Spleen (tissue), 11 donors: ENCODE measurements around the gene PCDHB3. TPM values are rescaled to one million over a fixed set of nuclear protein-coding genes. Genes with fewer than 3 reads are reported as not detected.
"Not testable (repeated sequence)": the region's sequence is repeated elsewhere in the genome, so short reads cannot be mapped to it uniquely, and the experiment has no call there.

ENCODE experiments used
- DNase-seq: peaks from one replicate; pipeline ENCODE4 v3.0.0-alpha.2; 2020
- H3K27ac ChIP-seq, 8 donors: fragments of 200-600 bp; sonication (generic) in 7 of 8; 1 replicate in 4 of 8; 2 replicates in 4 of 8; pipeline versions ENCODE4 v1.5.0 to v1.8.0; 2016 to 2021; ENCODE audit warnings: inconsistent platforms in 4 of 8, mild to moderate bottlenecking in 4 of 8, moderate library complexity in 1 of 8
- H3K27me3 ChIP-seq, 7 donors: fragments of 200-600 bp; sonication (generic) in 6 of 7; replicated peaks in 1 of 7; 1 replicate in 4 of 7; 2 replicates in 3 of 7; pipeline versions ENCODE4 v1.5.0 to v1.8.0; 2016 to 2021; ENCODE audit warnings: inconsistent platforms in 3 of 7, mild to moderate bottlenecking in 1 of 7
- H3K36me3 ChIP-seq, 6 donors: fragments of 200-600 bp; sonication (generic) in 5 of 6; 1 replicate in 4 of 6; 2 replicates in 2 of 6; pipeline versions ENCODE4 v1.5.0 to v1.8.0; 2016 to 2021; ENCODE audit warnings: inconsistent platforms in 2 of 6
- H3K4me1 ChIP-seq, 6 donors: fragments of 200-600 bp; sonication (generic) in 5 of 6; 1 replicate in 3 of 6; 2 replicates in 3 of 6; pipeline versions ENCODE4 v1.5.0 to v1.8.0; 2016 to 2021; ENCODE audit warnings: inconsistent platforms in 3 of 6
- H3K4me3 ChIP-seq, 8 donors: fragments of 200-600 bp; sonication (generic) in 7 of 8; 1 replicate in 4 of 8; 2 replicates in 4 of 8; pipeline versions ENCODE4 v1.5.0 to v1.8.0; 2016 to 2021; ENCODE audit warnings: inconsistent platforms in 4 of 8, mild to moderate bottlenecking in 4 of 8, moderate library complexity in 2 of 8
- H3K9me3 ChIP-seq, 8 donors: fragments of 200-600 bp; sonication (generic) in 7 of 8; 1 replicate in 4 of 8; 2 replicates in 4 of 8; pipeline versions ENCODE4 v1.5.0 to v1.8.0; 2016 to 2021; ENCODE audit warnings: inconsistent platforms in 4 of 8
- CTCF ChIP-seq, 11 experiments: fragments of 200-600 bp in 7 of 11; fragments of 450-650 bp in 4 of 11; sonication (generic) in 4 of 11; IDR thresholded peaks in 8 of 11; conservative IDR thresholded peaks in 3 of 11; 1 replicate in 7 of 11; 2 replicates in 4 of 11; pipeline versions ENCODE4 v1.4.0 to v1.8.0; 2016 to 2021; ENCODE audit warnings: antibody characterized with exemption in 11 of 11, inconsistent platforms in 4 of 11, mild to moderate bottlenecking in 1 of 11
- POLR2A ChIP-seq, 3 donors: fragments of 450-650 bp; IDR thresholded peaks; one replicate each; pipeline ENCODE4 v1.5.1; 2017; ENCODE audit warnings: antibody characterized with exemption in 3 of 3, mild to moderate bottlenecking in 1 of 3
- POLR2AphosphoS5 ChIP-seq, 3 donors: sonication (generic); formaldehyde crosslinking; IDR thresholded peaks; one replicate each; pipeline ENCODE4 v1.5.1; 2017; ENCODE audit warnings: antibody characterized with exemption in 3 of 3
- whole genome bisulfite sequencing, 5 donors: extraction: QIAGEN DNeasy Blood & Tissue Kit in 3 of 5; methylation state at CpG; one replicate each; pipeline versions ENCODE4 v1.1.5 to v1.1.7; 2013 to 2018; 5-methylcytosine and 5-hydroxymethylcytosine counted together
- intact Hi-C: fragments of 100-400 bp; cut with DNase I; formaldehyde crosslinking; loops from one replicate; pipeline ENCODE4 v1.15.0; 2023; ENCODE audit warnings: low total_unique reads
- polyA plus RNA-seq, 3 donors: library from polyadenylated mRNA; stranded (reverse); fragments of 200-250 nt; gene quantifications; one replicate each; pipeline ENCODE4 v1.2.1, GENCODE V29; 2013
- total RNA-seq, 7 donors: library from RNA; depleted of rRNA in 3 of 7; stranded (reverse); fragments of >200 nt in 3 of 7; fragmentation: NEBNext Ultra II Directional in 4 of 7; extraction: Animal tissue kit (Norgen Biotek cat#: 25700) in 4 of 7; gene quantifications; one replicate each; pipeline versions ENCODE4 v1.1.0 to v1.2.1, GENCODE V29; 2016 to 2021
- donor health status: healthy with polysubstance abuse.
- donor health status: DM: no; HTN: no; CAD: no; lungs with moderate emphysema.
- donor health status: DM: no; HTN: no; CAD: no.
- donor health status: Bipolar disorder and iron deficiency.
- donor health status: healthy.
- donor health status: DM: no; HTN: no; CAD: no.
- donor health status: DM: yes; HTN: yes; CAD: no.

The PCDHB3 gene
- total and polyA plus RNA-seq, 10 donors = 0.08 to 3.1 (median 0.97) TPM; not detected in 1

- H3K27ac ChIP-seq = no peak overlapping the region
- no peaks in the 10 kb centered on the region for H3K4me1 ChIP-seq
- WGBS, 5 donors = 36 to 48% (median 47%) methylated on average over 22 to 33 of the region's 33 CpGs
- H3K9me3 ChIP-seq = peaks cover 0 to 89% (median 55%) of the 10 kb centered on the region in 8 donors
- intact Hi-C loops = no loop called here
- H3K4me3 ChIP-seq = peak overlapping the region in 1 of 8 donors; percentile 12
- H3K36me3 ChIP-seq = no peaks in the 10 kb centered on the region
- H3K27me3 ChIP-seq = peaks cover 0 to 62% (median 0%) of the 10 kb centered on the region in 7 donors
- no peak for TF ChIP-seq CTCF (IDR thresholded peaks at IDR 0.05 in 8 of 11, conservative IDR thresholded peaks at IDR 0.05 in 3 of 11)
- no peak for TF ChIP-seq POLR2A (IDR thresholded peaks at IDR 0.05)
- TF ChIP-seq POLR2AphosphoS5 (IDR thresholded peaks at IDR 0.05) = no peak
- no peak for DNase-seq
These were observed 50.1 kb downstream of the PCDHB3 start for GRCh38 chr5:141150224-141150992.

GRCh38 chr5:141150993-141151325 lies 50.7 kb downstream of the PCDHB3 start:
- Histone ChIP-seq H3K36me3 (no peaks in the 10 kb centered on the region), H3K9me3 (peaks cover 0 to 89% (median 59%) of the 10 kb centered on the region in 8 donors), H3K4me3 (no peak overlapping the region), H3K27me3 (peaks cover 0 to 62% (median 0%) of the 10 kb centered on the region in 7 donors), H3K4me1 (no peaks in the 10 kb centered on the region), H3K27ac (no peak overlapping the region)
- intact Hi-C loops = no loop called here
- 31 to 48% (median 42%) methylated on average over 13 of the region's 13 CpGs for WGBS, 5 donors
- no peak for DNase-seq
- TF ChIP-seq POLR2AphosphoS5 (IDR thresholded peaks at IDR 0.05) (no peak), CTCF (IDR thresholded peaks at IDR 0.05 in 8 of 11, conservative IDR thresholded peaks at IDR 0.05 in 3 of 11) (no peak), POLR2A (IDR thresholded peaks at IDR 0.05) (no peak)

- H3K4me1 ChIP-seq, intact Hi-C loops, DNase-seq, H3K27ac ChIP-seq, H3K4me3 ChIP-seq, H3K36me3 ChIP-seq: not testable (repeated sequence)
- 27 to 52% (median 42%) methylated on average over 15 to 39 of the region's 41 CpGs for WGBS, 5 donors
- Histone ChIP-seq H3K9me3 (peaks cover 0 to 96% (median 63%) of the 10 kb centered on the region in 8 donors), H3K27me3 (peaks cover 0 to 65% (median 5%) of the 10 kb centered on the region in 7 donors)
These were observed 51.4 kb downstream of the PCDHB3 start for GRCh38 chr5:141151632-141152031.

- H3K4me3 ChIP-seq, H3K4me1 ChIP-seq, H3K27ac ChIP-seq, DNase-seq, intact Hi-C loops, H3K36me3 ChIP-seq: not testable (repeated sequence)
- peaks cover 0 to 98% (median 67%) of the 10 kb centered on the region in 8 donors for H3K9me3 ChIP-seq
- WGBS, 5 donors = 28 to 55% (median 34%) methylated on average over 9 to 36 of the region's 36 CpGs
- H3K27me3 ChIP-seq = peaks cover 0 to 69% (median 7%) of the 10 kb centered on the region in 7 donors
These were observed 51.8 kb downstream of the PCDHB3 start for GRCh38 chr5:141152096-141152495.

Other genes with a start within 250 kb of the PCDHB3 start
- 1 to 10 TPM in 3 of 7 donors, under 1 TPM in 4; 0.34 to 1.4 (median 0.60) TPM for gene PCDHA10, start 244.6 kb upstream of the PCDHB3 start, total RNA-seq
- gene PCDHA10, start 244.6 kb upstream of the PCDHB3 start, polyA plus RNA-seq = under 1 TPM in 2 of 3 donors, not detected in 1; 0.02 to 0.03 TPM
- under 1 TPM in 6 of 7 donors, not detected in 1; 0.11 to 0.79 (median 0.31) TPM for gene PCDHA11, start 231.5 kb upstream of the PCDHB3 start, total RNA-seq
- not detected for gene PCDHA11, start 231.5 kb upstream of the PCDHB3 start, polyA plus RNA-seq
- under 1 TPM in 4 of 7 donors, not detected in 3; 0.17 to 0.79 (median 0.32) TPM for gene PCDHA12, start 225.2 kb upstream of the PCDHB3 start, total RNA-seq
- under 1 TPM in 1 of 3 donors, not detected in 2; 0.06 TPM for gene PCDHA12, start 225.2 kb upstream of the PCDHB3 start, polyA plus RNA-seq
- gene PCDHA13, start 218.3 kb upstream of the PCDHB3 start, total RNA-seq = under 1 TPM in 5 of 7 donors, not detected in 2; 0.22 to 0.79 (median 0.46) TPM
- under 1 TPM in 2 of 3 donors, not detected in 1; 0.20 to 0.21 TPM for gene PCDHA13, start 218.3 kb upstream of the PCDHB3 start, polyA plus RNA-seq
- 1 to 10 TPM in 2 of 7 donors, under 1 TPM in 5; 0.13 to 1.2 (median 0.41) TPM for gene PCDHAC1, start 174.2 kb upstream of the PCDHB3 start, total RNA-seq
- under 1 TPM; 0.17 to 0.35 (median 0.23) TPM for gene PCDHAC1, start 174.2 kb upstream of the PCDHB3 start, polyA plus RNA-seq
- gene PCDHAC2, start 134.0 kb upstream of the PCDHB3 start, total RNA-seq = 1 to 10 TPM; 1.5 to 7.9 (median 3.9) TPM
- under 1 TPM; 0.15 to 0.26 (median 0.17) TPM for gene PCDHAC2, start 134.0 kb upstream of the PCDHB3 start, polyA plus RNA-seq
- gene PCDHB1, start 49.1 kb upstream of the PCDHB3 start, total RNA-seq = not detected
- not detected for gene PCDHB1, start 49.1 kb upstream of the PCDHB3 start, polyA plus RNA-seq
- 1 to 10 TPM in 6 of 7 donors, under 1 TPM in 1; 0.98 to 2.0 (median 1.5) TPM for gene PCDHB2, start 5.9 kb upstream of the PCDHB3 start, total RNA-seq
- under 1 TPM; 0.12 to 0.29 (median 0.13) TPM for gene PCDHB2, start 5.9 kb upstream of the PCDHB3 start, polyA plus RNA-seq
- gene PCDHB4, start 21.3 kb downstream of the PCDHB3 start, total RNA-seq = 1 to 10 TPM in 5 of 7 donors, under 1 TPM in 2; 0.77 to 2.6 (median 1.6) TPM
- under 1 TPM; 0.09 to 0.32 (median 0.24) TPM for gene PCDHB4, start 21.3 kb downstream of the PCDHB3 start, polyA plus RNA-seq
- gene PCDHB5, start 34.7 kb downstream of the PCDHB3 start, total RNA-seq = 1 to 10 TPM in 6 of 7 donors, under 1 TPM in 1; 0.81 to 3.4 (median 1.6) TPM
- under 1 TPM; 0.20 to 0.33 (median 0.32) TPM for gene PCDHB5, start 34.7 kb downstream of the PCDHB3 start, polyA plus RNA-seq
- gene PCDHB6, start 49.6 kb downstream of the PCDHB3 start, total RNA-seq = 1 to 10 TPM in 2 of 7 donors, under 1 TPM in 5; 0.20 to 1.1 (median 0.66) TPM
- gene PCDHB6, start 49.6 kb downstream of the PCDHB3 start, polyA plus RNA-seq = under 1 TPM; 0.02 to 0.13 (median 0.07) TPM
- gene PCDHB7, start 72.2 kb downstream of the PCDHB3 start, total RNA-seq = 1 to 10 TPM in 4 of 7 donors, under 1 TPM in 3; 0.51 to 1.6 (median 1.3) TPM
- gene PCDHB7, start 72.2 kb downstream of the PCDHB3 start, polyA plus RNA-seq = under 1 TPM in 2 of 3 donors, not detected in 1; 0.08 to 0.16 TPM
- 1 to 10 TPM in 3 of 7 donors, under 1 TPM in 3, not detected in 1; 0.51 to 1.8 (median 1.0) TPM for gene PCDHB8, start 77.3 kb downstream of the PCDHB3 start, total RNA-seq
- gene PCDHB8, start 77.3 kb downstream of the PCDHB3 start, polyA plus RNA-seq = under 1 TPM in 2 of 3 donors, not detected in 1; 0.03 to 0.10 TPM
- gene PCDHB16, start 81.9 kb downstream of the PCDHB3 start, total RNA-seq = 1 to 10 TPM in 6 of 7 donors, under 1 TPM in 1; 0.54 to 2.1 (median 1.9) TPM
- gene PCDHB16, start 81.9 kb downstream of the PCDHB3 start, polyA plus RNA-seq = under 1 TPM; 0.04 to 0.19 (median 0.14) TPM
- 1 to 10 TPM in 5 of 7 donors, under 1 TPM in 2; 0.40 to 4.9 (median 1.5) TPM for gene PCDHB9, start 86.7 kb downstream of the PCDHB3 start, total RNA-seq
- under 1 TPM; 0.06 to 0.19 (median 0.09) TPM for gene PCDHB9, start 86.7 kb downstream of the PCDHB3 start, polyA plus RNA-seq
- 1 to 10 TPM in 4 of 7 donors, under 1 TPM in 3; 0.74 to 2.7 (median 1.4) TPM for gene PCDHB10, start 91.9 kb downstream of the PCDHB3 start, total RNA-seq
- under 1 TPM; 0.09 to 0.26 (median 0.15) TPM for gene PCDHB10, start 91.9 kb downstream of the PCDHB3 start, polyA plus RNA-seq
- gene PCDHB11, start 99.2 kb downstream of the PCDHB3 start, total RNA-seq = 1 to 10 TPM in 5 of 7 donors, under 1 TPM in 2; 0.68 to 3.4 (median 1.2) TPM
- under 1 TPM; 0.07 to 0.19 (median 0.14) TPM for gene PCDHB11, start 99.2 kb downstream of the PCDHB3 start, polyA plus RNA-seq
- gene PCDHB12, start 108.2 kb downstream of the PCDHB3 start, total RNA-seq = 1 to 10 TPM; 1.1 to 2.4 (median 1.8) TPM
- under 1 TPM; 0.11 to 0.16 (median 0.11) TPM for gene PCDHB12, start 108.2 kb downstream of the PCDHB3 start, polyA plus RNA-seq
- gene PCDHB13, start 113.4 kb downstream of the PCDHB3 start, total RNA-seq = 1 to 10 TPM; 1.4 to 6.8 (median 4.0) TPM
- under 1 TPM; 0.09 to 0.38 (median 0.12) TPM for gene PCDHB13, start 113.4 kb downstream of the PCDHB3 start, polyA plus RNA-seq
- 1 to 10 TPM; 1.6 to 5.9 (median 2.8) TPM for gene PCDHB14, start 122.9 kb downstream of the PCDHB3 start, total RNA-seq
- gene PCDHB14, start 122.9 kb downstream of the PCDHB3 start, polyA plus RNA-seq = under 1 TPM; 0.27 to 0.93 (median 0.30) TPM
- 1 to 10 TPM; 1.7 to 5.6 (median 3.8) TPM for gene PCDHB15, start 144.9 kb downstream of the PCDHB3 start, total RNA-seq
- gene PCDHB15, start 144.9 kb downstream of the PCDHB3 start, polyA plus RNA-seq = 1 to 10 TPM in 1 of 3 donors, under 1 TPM in 2; 0.42 to 1.1 (median 0.72) TPM
- gene SLC25A2, start 203.6 kb downstream of the PCDHB3 start, total RNA-seq = 1 to 10 TPM in 6 of 7 donors, under 1 TPM in 1; 0.57 to 3.0 (median 2.2) TPM
- under 1 TPM; 0.05 to 0.22 (median 0.07) TPM for gene SLC25A2, start 203.6 kb downstream of the PCDHB3 start, polyA plus RNA-seq
- 10 to 100 TPM; 67.6 to 80.6 (median 75.7) TPM for gene TAF7, start 220.3 kb downstream of the PCDHB3 start, total RNA-seq
- gene TAF7, start 220.3 kb downstream of the PCDHB3 start, polyA plus RNA-seq = 100 to 1,000 TPM in 2 of 3 donors, 10 to 100 TPM in 1; 91.1 to 112 (median 111) TPM
- under 1 TPM in 6 of 7 donors, not detected in 1; 0.17 to 0.52 (median 0.36) TPM for gene PCDHGA1, start 230.0 kb downstream of the PCDHB3 start, total RNA-seq
- gene PCDHGA1, start 230.0 kb downstream of the PCDHB3 start, polyA plus RNA-seq = under 1 TPM; 0.04 to 0.06 (median 0.06) TPM
- 1 to 10 TPM in 6 of 7 donors, under 1 TPM in 1; 0.84 to 3.9 (median 1.8) TPM for gene PCDHGA2, start 238.3 kb downstream of the PCDHB3 start, total RNA-seq
- gene PCDHGA2, start 238.3 kb downstream of the PCDHB3 start, polyA plus RNA-seq = under 1 TPM; 0.04 to 0.19 (median 0.06) TPM
- 1 to 10 TPM in 5 of 7 donors, under 1 TPM in 2; 0.60 to 4.4 (median 2.1) TPM for gene PCDHGA3, start 243.4 kb downstream of the PCDHB3 start, total RNA-seq
- under 1 TPM in 1 of 3 donors, not detected in 2; 0.22 TPM for gene PCDHGA3, start 243.4 kb downstream of the PCDHB3 start, polyA plus RNA-seq
- gene PCDHGB1, start 249.6 kb downstream of the PCDHB3 start, total RNA-seq = 1 to 10 TPM in 6 of 7 donors, under 1 TPM in 1; 0.87 to 3.7 (median 1.6) TPM
- under 1 TPM in 2 of 3 donors, not detected in 1; 0.04 to 0.10 TPM for gene PCDHGB1, start 249.6 kb downstream of the PCDHB3 start, polyA plus RNA-seq